ENCODE measurements around the gene ETV1.
A peak's percentile ranks its signal among the peaks of the same experiment; 100 is the strongest.
"Not testable (repeated sequence)": the region's sequence is repeated elsewhere in the genome, so short reads cannot be mapped to it uniquely, and the experiment has no call there.

ETV1 gene

DNA sequence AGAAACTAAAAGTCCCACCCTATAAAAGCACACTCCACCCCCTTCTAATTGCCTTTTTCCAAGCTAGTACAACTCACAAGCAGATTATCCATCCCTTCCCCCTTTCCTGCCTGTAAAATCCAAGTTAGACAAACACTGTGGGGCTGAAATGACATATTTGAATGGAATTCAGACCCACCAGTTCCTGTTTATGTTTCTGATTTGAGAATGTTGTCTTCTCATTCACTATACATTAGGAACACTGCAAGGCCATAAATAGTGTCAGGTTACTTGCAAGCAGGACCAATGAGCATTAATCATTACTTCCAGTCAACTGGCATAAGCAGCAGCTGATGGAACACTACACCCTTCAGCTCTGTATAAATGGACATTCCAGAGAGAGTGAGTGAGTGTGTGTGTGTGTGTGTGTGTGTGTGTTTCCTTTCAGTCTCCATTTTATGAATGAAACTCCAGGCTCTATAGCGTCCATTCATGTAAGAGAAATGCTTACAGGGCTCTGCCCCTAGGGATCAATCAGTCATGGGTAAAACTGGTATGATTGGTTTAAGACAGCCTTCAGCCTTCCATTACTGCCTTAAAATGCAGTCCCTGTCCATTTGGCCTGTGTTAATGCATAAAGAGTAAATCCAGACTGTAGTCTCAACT, 69.3 kb downstream of the ETV1 start:
- peak; percentile 98 for DNase-seq

DNA sequence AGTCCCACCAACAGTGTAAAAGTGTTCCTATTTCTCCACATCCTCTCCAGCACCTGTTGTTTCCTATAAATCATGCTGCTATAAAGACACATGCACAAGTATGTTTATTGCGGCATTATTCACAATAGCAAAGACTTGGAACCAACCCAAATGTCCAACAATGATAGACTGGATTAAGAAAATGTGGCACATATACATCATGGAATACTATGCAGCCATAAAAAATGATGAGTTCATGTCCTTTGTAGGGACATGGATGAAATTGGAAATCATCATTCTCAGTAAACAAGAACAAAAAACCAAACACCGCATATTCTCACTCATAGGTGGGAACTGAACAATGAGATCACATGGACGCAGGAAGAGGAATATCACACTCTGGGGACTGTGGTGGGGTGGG, 71.1 kb downstream of the ETV1 start:
- not testable (repeated sequence) for DNase-seq

DNA sequence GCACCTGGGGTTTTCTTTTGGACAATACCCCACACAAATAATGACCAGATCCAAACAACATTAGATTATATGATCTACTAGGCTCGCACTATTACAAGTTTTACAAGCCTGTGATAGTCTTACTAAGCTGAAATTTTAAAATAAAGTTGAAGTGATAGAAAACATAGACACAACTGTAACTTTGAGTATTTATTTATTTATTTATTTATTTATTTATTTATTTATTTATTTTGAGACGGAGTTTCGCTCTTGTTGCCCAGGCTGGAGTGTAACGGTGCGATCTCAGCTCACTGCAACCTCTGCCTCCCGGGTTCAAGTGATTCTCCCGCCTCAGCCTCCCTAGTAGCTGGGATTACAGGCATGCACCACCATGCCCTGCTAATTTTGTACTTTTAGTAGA, 72.4 kb downstream of the ETV1 start:
- not testable (repeated sequence) for DNase-seq

DNA sequence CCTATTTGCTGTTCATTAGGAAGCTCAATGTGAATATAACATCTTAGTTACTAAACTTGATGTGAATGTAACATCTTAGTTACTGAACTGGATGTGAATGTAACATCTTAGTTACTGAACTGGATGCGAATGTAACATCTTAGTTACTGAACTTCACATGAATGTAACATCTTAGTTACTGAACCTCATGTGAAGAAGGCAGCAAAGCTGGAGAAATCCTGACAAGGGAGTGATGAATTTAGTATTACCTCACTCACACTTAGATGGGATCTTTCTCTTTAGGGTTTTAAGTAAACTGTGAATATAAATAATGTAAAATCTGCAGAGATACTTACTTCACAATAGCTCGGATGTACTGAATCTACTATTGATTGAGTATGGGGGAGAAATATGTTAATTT, 73.6 kb downstream of the ETV1 start:
- no peak for DNase-seq

DNA sequence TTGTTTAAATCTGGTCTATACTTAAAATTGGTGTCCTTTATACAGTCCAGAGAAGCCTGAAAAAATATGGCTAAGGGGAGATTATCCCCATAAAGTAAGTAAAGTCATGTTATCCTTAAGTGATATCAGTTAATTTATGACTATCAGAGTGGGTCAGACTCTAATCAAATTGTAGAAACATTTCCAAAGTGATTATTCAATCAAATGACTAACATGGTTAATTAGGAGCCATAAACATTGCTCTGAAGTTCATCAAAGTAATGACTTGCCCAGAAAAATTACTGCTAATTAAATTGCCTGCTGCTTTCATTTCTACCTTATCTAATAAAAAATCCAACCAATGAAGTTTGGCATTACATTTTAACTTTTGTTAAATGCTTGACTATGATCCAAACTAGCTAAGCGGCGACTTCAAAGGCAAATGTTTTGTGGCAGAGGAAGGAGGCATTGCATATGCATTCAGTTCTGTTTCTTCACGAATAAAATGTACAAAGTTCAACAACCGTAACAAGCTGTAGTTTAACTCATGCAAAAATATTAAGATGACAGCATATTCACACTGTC, 76.7 kb downstream of the ETV1 start:
- no peak for DNase-seq

DNA sequence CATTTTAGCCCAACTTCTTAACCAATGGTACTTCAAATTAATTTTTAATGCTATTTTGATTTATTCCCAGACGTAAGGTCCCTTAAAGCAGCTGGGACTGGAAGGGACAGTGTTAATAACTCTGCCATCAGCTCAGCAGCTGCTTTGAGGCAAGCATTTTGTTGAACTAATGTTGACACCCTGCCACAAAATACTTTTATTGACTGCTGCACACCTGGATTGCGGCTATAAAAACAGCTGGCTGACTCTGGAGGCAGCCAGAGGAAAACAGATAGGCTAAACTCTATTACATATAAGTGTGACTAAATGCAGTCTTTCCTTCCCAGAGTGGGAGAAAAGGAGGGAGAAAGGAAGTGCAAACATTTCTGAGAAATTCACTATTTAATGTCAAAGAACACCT, 77.6 kb downstream of the ETV1 start:
- no peak for DNase-seq

DNA sequence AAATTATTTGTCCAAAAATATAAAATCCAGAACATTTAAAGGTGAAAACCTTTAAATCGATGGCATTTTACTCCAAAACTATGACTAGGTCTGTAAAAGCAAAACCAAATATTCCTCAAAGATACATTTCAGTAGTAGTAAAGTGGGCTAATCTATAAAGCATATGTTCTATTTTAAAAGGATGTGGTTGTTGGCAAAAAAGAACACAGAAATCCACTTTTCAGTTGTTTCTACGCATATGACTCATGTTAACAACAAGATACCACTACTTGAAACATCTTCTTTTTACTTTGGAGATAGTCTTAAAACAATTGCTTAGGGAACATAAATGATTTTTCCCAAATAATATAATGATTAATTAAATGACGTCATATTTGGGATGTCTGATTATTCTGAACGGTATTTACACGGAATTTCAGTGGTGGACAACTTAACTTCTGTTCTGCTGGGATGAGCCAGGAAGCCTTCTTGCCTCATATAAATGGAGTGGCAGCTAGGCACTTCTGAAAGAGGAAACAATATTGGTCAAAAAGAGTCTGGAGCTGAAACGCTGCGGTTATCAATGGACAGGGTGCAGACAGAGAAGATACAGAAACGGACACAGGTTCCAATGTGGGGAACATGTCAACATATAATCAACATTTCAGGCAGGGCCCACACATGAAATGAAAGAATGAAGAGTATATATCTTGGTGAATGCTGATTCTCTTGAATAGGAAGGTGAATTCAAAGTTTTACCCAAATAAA, 78.5 kb downstream of the ETV1 start:
- DNase-seq: no peak

DNA sequence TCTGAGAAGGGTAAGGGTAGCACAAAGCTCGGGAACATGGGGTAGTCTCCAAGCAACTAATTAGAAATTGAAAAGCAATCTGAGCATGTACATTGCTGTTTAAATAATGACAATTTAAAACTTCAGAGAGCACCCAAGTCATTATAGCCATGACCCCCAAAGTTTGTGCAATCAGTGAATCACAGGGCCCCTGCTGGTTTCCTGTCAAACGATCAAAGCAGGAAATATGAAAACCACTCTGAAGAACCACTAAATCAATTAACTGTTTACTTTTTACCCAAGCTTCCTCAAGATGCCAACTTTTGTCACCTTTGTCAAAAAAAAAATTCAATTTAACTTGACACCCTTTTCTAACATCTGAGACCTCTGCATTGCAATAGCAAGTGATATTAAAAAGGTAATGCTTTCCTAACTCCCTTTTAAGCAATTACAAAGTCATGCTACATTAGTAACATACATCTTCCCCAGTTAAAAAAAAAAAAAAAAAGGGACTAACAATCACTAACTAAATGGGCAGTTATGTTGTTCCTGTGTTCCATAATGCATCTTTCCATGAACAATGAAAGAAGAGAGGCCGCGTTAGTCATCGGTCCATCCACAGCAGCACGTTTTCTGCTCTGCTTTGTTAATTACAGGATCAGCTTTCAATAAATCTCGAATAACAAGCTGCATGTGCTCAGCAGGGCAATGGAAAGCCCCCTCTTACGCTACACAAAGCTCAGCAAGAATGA, 80.6 kb downstream of the ETV1 start:
- no peak for DNase-seq

DNA sequence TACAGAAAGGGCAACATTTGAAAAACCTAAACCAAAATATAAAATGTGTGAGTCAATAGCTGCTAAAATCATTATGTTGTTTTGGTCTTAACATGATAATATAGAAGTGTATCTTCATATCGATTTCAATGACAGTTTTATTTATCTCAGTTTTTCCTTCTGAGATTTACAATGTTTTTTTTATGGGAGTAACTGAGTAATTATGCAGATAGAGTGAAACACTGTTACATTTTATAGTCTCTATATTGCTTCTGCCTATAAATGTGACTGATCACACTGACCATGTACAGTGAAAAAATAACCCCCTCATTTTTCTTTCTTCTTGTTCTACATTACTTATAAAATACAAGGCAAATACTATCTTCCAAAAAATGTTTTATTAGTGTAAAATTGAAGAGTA, 81.6 kb downstream of the ETV1 start:
- DNase-seq: no peak

DNA sequence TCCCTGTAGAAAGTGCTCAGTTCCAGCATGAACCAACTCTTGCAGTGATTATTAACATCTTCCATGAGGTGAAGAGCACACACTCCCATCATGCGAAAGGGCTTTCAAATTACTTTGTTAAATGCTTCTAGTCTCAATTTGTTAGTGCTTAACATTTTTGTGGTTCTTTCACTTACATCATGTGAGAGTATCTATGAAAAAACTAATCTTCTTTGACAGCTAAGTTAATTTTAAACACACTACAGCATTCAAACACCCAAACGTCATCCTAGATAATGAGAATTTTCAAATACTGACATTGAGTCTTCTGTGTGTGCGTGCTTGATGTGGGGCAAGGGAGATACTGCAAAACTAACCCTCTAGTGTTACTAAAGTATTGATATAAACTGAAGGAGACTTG, 84.8 kb downstream of the ETV1 start:
- DNase-seq: no peak

DNA sequence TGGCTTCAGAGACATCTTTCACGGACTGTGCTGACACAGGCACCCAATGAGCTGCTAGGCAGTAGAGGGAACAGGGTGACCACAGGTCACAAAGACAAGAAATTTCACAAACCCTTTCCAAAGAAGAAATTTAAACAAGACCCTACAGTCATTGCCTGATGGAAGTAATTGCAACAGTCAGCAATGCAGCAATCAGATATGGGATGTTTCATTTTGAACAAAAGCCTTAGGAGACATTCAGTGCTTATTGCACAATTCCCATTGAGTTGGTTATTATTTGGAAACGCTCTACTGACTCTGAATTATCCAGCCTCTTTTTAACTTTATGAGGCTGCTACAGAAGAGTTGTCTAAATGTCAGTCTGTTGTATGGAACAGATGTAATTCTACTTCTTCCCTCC, 85.5 kb downstream of the ETV1 start:
- no peak for DNase-seq

DNA sequence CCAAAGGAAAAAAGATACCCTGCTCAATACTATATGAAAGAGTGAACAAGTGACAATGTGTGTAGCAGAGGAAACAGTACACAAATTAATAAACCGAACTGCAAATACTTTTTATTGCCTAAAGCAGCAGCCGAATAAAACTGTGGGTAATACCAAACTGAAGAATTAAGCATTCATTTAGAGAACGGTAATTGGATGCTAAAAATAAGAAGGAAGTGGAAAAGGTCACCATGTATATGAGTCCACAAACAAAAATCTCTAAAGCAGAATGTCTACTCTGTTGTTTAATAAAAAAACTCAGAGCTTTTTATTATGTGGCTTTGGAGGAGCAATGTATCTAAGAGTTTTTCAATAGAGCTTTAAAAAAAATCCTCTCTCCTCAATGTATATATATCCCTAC, 87.9 kb downstream of the ETV1 start:
- DNase-seq: no peak

DNA sequence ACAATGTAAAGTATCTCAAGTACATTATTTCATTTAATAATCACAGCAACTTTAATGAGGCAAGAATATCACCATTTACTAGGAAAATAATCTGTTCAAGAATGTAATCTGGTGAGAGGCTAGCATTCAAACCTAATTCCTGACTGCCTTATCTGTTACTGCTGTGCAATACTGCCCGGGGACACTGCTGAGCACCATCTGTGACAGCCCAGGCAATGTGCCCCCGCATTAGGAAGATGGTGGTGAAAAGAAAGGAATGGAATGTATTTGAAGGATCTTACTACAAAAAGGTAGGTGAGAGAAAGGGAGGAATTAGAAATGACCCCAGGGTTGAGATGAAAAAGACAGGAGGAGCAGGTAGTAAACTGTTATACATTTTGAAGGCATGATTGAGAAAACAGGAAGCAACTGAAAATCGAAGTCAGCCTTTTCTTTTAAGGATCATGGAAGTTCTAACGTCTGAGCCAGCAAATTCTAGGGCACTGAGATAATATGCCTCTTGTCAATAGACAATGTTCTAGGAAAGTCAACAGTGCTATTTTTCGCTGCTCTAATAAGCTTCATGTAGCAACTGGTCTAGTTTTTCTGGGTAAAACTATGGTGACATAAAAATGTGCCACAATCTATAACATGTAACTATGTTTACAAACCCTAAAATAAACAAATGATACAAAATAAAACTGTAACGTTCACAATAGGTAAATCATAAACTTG, 90.4 kb downstream of the ETV1 start:
- DNase-seq: peak; percentile 65

DNA sequence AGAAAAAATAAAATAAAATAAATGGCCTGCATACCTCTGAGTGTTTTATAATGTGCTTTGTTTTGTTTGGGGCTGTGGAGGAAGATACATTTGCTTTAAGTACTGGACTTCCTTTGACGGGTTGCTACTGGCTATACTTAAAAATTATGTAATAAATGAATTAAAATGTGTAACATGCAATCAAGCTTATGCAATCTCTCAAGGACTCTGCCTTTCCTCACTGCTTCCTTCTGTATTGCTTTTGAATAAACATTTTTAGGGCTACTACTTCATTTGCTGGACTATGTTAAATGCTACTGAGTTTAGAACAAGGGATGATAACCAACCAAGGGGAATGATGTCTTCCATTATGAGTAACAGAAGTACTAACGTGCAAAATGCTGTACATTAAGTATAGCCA, 91.6 kb downstream of the ETV1 start:
- no peak for DNase-seq

DNA sequence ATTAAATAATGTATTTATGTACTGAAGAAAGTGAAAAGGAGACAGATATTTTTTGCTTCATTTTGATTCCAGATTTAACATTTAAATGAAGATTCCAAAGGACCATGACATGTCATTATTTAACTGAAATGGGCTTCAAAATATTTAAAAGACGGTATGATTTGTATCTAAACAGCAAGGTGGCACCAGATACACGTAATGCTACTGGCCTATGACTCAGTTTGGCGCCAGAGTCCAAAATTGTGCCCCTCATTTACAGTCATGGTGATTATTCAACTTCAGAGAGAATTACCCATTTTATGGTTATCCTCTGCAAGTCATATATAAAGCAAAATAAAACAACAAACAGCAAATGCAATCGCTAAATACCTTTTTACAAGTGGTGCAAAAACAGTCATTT, 94.5 kb downstream of the ETV1 start:
- no peak for DNase-seq

DNA sequence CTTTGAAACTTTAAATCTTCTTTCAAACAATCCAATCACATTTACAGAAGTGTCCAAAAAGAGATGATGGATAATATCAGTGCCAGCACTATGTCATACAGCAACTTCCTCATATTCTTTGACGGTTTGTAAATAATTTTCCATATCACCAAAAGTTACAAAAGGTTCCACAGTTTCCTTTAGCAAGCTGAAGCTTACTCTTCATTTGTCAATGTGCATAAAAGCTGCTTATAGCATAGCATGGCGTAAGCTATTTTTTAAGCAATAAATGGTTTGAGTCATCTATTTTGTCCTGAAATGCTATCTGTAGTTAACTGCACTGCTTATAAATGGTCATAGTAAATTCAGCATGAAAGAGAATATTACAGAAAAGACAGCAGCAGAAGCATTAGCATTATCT, 95.1 kb downstream of the ETV1 start:
- DNase-seq: no peak

DNA sequence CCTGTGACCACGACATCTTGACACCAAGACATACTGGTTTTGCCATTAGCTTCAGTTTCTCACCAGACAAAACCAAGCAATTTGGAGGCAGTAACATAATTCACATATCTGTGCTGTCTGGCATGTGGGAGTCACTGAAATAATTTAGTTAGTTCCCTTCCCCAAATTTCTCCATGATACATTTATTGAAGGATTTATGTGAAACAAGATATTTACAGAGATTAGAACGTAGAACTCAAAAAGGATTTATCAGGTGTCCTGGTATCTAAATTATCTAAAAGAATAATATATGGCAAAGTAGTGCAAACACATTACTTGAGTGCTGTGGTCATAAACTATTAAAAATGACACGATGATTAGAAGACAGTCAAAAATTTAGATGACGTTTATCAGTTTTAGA, 98.7 kb downstream of the ETV1 start:
- no peak for DNase-seq

DNA sequence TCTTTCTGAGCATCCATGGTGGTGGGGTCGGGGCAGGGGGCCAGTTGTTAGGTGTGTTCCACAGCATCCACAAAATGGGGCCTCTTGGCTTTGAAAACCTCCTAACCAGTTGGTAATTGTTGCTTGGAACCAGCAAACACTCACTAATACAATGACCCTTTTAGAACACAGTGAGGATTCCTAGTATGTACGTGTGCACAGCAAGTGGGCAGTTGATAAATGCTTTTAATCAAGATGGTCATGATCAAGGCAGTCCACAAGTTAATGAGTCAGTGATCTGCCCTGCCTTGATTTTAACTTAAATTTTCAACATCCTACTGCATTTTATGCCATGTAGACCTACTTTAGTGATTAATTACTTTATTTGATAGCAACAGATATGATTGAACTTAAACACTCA, 103.1 kb downstream of the ETV1 start:
- DNase-seq: no peak

DNA sequence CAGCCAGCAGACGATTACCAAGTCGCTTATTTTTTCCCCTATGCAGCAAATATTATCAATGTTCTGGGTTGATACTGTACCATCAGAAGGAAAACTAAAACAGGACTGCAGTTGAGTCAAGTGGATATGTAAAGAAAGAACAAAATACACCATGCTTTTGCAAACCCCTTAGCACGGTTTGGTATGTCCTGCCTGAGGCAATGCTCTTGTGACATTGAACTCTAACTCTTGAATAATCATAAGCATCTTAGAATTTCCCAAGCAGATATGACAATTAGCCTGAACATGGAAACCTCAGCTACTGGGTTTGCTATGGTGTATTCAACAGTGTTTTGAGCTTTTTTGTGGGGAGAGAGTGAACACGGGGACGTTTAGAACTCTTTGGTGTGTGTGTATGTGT, 107.4 kb downstream of the ETV1 start:
- no peak for DNase-seq

DNA sequence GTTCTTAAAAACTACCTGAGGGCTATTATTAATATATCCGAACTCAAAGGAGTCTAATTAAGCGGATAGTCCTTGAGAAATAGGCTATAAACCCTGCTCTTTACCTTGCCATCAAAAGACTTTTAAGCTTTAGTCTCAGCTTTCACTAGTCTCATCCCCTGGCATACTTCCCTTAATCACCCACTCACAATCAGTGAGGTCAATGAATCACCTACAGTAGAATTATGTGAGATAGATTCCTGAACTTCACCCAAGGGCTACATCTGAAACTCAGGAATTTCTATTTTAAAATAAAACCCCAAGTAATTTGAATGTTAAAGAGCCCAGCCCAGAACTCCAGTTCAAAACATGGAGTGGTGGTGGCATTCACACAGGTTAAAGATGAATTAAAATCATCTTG, 108.7 kb downstream of the ETV1 start:
- DNase-seq: no peak

DNA sequence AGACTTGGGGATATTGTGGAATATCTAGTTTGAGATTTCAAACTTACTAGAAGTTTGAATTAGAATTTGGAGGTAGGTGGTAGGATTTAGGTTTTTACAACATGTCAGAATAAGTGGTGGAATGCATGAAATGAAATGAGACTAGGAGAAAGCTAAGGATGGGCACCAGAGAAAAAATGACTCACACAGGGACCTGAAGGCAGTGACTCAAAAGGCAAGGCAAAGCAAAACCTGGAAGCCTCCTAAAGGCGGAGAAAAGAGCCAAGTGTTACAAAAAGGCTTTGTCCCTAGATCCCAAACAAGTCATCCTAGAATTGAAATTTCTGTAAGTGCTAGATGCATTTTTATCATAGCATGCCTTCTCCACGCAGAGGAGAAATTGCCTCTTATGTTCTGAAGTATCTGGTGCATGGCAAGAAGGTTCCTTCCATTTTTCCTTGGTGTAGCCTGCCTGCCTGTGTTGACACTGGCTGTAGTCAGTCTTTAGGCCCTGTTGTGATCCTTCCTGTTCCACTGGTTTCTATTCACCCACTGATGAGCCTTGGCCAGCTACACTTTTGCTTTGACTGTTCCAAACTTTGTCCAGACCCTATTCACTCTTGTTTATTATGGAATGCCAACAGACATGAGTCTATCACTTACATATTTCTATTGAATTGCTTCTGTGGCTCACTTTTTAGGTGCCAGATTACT, 109.3 kb downstream of the ETV1 start:
- DNase-seq: peak; percentile 65

DNA sequence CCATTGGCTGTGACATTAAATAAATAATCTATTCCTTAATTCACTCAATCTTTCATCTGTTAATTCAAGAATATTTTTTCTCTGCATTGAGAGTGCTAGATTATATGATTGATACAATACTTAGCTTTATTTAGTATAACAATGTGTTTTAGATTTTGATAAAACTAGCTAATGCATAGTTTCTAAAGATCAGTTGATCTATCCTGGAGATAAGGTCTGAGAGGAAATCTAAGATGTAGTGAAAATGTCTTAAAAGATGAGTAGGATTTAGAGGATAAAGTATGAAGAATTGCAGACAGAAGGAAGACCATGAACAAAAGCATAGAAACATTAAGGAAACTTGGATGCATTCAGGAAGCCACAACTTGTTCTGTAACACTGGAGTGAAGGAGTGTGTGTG, 110.3 kb downstream of the ETV1 start:
- no peak for DNase-seq

DNA sequence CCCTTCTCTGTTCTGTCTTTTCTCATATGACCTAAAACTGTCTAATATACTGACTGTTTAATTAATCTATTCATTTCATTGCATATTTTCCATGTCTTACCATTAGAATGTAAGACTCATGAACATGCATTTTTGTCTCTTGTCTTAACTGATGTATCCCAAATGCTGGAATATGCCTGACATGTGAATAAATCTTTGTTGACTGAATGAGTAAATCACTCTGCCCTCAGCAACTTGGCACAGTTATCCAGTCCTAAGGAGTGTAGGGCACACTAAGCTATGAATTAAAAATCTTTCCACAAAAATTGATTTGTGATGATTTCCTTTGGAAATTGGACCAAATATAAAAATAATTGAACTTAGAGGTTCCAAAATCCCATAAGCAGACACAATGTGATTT, 111.3 kb downstream of the ETV1 start:
- DNase-seq: no peak

Measured in islet precursor cell (in vitro differentiated cells).